HCT116 (cell line): ENCODE data around the gene CSNK1E. TPM values are rescaled to one million over a fixed set of nuclear protein-coding genes. Genes with fewer than 3 reads are reported as not detected.
A peak's percentile ranks its signal among the peaks of the same experiment; 100 is the strongest.

Experiments
- ATAC-seq: fragments of 200-7000 bp; cut with Tn5 transposase; 2 replicates; pipeline ENCODE4 v1.9.1; 2020; ENCODE audit warnings: mild to moderate bottlenecking, moderate library complexity
- BruUV-seq: library from RNA; stranded (reverse); fragments of 400-500 nt; replicated peaks from 2 replicates; lab custom pipeline; 2021; lab: Mats Ljungman, UMichigan
- CTCF ChIA-PET: fragments of 300-600 bp; sonication (Branson Sonifier 250); formaldehyde crosslinking; loops from one replicate; lab custom pipeline; 2021; ENCODE audit warnings: antibody characterized with exemption; lab: Charles Lee
- POLR2A ChIA-PET: fragments of 300-600, 350-600 bp; sonication (Branson Sonifier 250); formaldehyde crosslinking; loops from one replicate; lab custom pipeline; 2021; ENCODE audit warnings: antibody characterized with exemption; lab: Charles Lee
- RAD21 ChIA-PET, 2 experiments: fragments of 300-600 bp; sonication (Branson Sonifier 250); formaldehyde crosslinking; loops; one replicate each; lab custom pipeline; 2023; ENCODE audit warnings: low total read pairs in 2 of 2; ENCODE audit not compliant: uncharacterized antibody in 2 of 2, unreplicated experiment in 2 of 2, low non-redundant PET in 1 of 2; lab: Charles Lee
- DNase-seq: peaks from one replicate; pipeline ENCODE4 v3.0.0-alpha.2; 2010; ENCODE audit warnings: low read depth, low spot score
- H2AFZ ChIP-seq: fragments of 200-600 bp; shearing (Covaris generic), sonication (generic); 2 replicates; pipeline ENCODE4 v1.6.1; 2017; ENCODE audit warnings: low read depth, mixed run types, mixed read lengths, antibody characterized with exemption, low read length; ENCODE audit not compliant: poor library complexity, severe bottlenecking
- H3K27ac ChIP-seq: 2 replicates; pipeline ENCODE4 v1.5.1; 2012; ENCODE audit warnings: low read depth, low read length
- H3K27me3 ChIP-seq: fragments of 200-600 bp; sonication (generic); 2 replicates; pipeline ENCODE4 v1.6.1; 2016; ENCODE audit warnings: mixed run types, low read length, mixed read lengths; ENCODE audit not compliant: insufficient read depth
- H3K36me3 ChIP-seq, 2 experiments: fragments of 200-500 bp in 1 of 2; fragments of 200-600 bp in 1 of 2; sonication (Bioruptor generic) in 1 of 2; sonication (generic) in 1 of 2; 2 replicates each; pipeline versions ENCODE4 v1.5.1 to v1.6.1; 2014 to 2016; ENCODE audit warnings: low read length in 2 of 2, inconsistent platforms in 1 of 2, mixed read lengths in 1 of 2, mixed run types in 1 of 2; ENCODE audit not compliant: insufficient read depth in 2 of 2, control insufficient read depth in 1 of 2
- H3K4me1 ChIP-seq, 2 experiments: fragments of 200-600 bp in 1 of 2; sonication (generic) in 1 of 2; 2 replicates each; pipeline versions ENCODE4 v1.5.1 to v1.6.1; 2012 to 2017; ENCODE audit warnings: low read length in 2 of 2, inconsistent platforms in 1 of 2, mild to moderate bottlenecking in 1 of 2, mixed read lengths in 1 of 2, mixed run types in 1 of 2, moderate library complexity in 1 of 2; ENCODE audit not compliant: insufficient read depth in 2 of 2, control insufficient read depth in 1 of 2
- H3K4me2 ChIP-seq: fragments of 200-600 bp; sonication (generic); 2 replicates; pipeline ENCODE4 v1.6.1; 2017; ENCODE audit warnings: mixed run types, low read length, mixed read lengths
- H3K4me3 ChIP-seq, 2 experiments: fragments of 200-600 bp in 1 of 2; sonication (generic) in 1 of 2; replicated peaks in 1 of 2; 2 replicates each; pipeline ENCODE4 v1.5.1; 2011 to 2016; ENCODE audit warnings: low read length in 2 of 2, control low read depth in 1 of 2, low read depth in 1 of 2, mild to moderate bottlenecking in 1 of 2, mixed read lengths in 1 of 2, mixed run types in 1 of 2
- H3K79me2 ChIP-seq: fragments of 200-600 bp; sonication (generic); 2 replicates; pipeline ENCODE4 v1.6.1; 2017; ENCODE audit warnings: mild to moderate bottlenecking, mixed run types, low read length, moderate library complexity, mixed read lengths; ENCODE audit not compliant: insufficient read depth
- H3K9ac ChIP-seq: fragments of 200-600 bp; sonication (generic); 2 replicates; pipeline ENCODE4 v1.6.1; 2016; ENCODE audit warnings: low read length, mixed read lengths
- H3K9me2 ChIP-seq: fragments of 200-600 bp; sonication (generic), shearing (Covaris generic); 2 replicates; pipeline ENCODE4 v1.6.1; 2017; ENCODE audit warnings: mixed run types, mild to moderate bottlenecking, moderate library complexity; ENCODE audit not compliant: insufficient read depth
- H3K9me3 ChIP-seq, 2 experiments: fragments of 200-500 bp in 1 of 2; fragments of 200-600 bp in 1 of 2; sonication (Bioruptor generic) in 1 of 2; sonication (generic) in 1 of 2; 2 replicates each; pipeline ENCODE4 v1.6.1; 2014 to 2017; ENCODE audit warnings: low read length in 2 of 2, mixed read lengths in 2 of 2, inconsistent platforms in 1 of 2, low read depth in 1 of 2, mild to moderate bottlenecking in 1 of 2, mixed run types in 1 of 2, moderate library complexity in 1 of 2; ENCODE audit not compliant: control insufficient read depth in 1 of 2, insufficient read depth in 1 of 2
- H4K20me1 ChIP-seq: fragments of 200-600 bp; sonication (generic), shearing (Covaris generic); 2 replicates; pipeline ENCODE4 v1.6.1; 2017; ENCODE audit warnings: mixed run types, mild to moderate bottlenecking, moderate library complexity; ENCODE audit not compliant: insufficient read depth
- CBX3 ChIP-seq: IDR thresholded peaks from 2 replicates; pipeline ENCODE4 v1.6.1; 2012; ENCODE audit warnings: low read depth
- CTCF ChIP-seq, 3 experiments: fragments of 200-600 bp in 1 of 3; sonication (generic) in 1 of 3; IDR thresholded peaks in 2 of 3; conservative IDR thresholded peaks in 1 of 3; 2 replicates each; pipeline ENCODE4 v1.5.1; 2012 to 2017; ENCODE audit warnings: low read depth in 2 of 3, low read length in 2 of 3, antibody characterized with exemption in 1 of 3, borderline replicate concordance in 1 of 3, control low read depth in 1 of 3, mild to moderate bottlenecking in 1 of 3, mixed read lengths in 1 of 3, mixed run types in 1 of 3, moderate library complexity in 1 of 3; ENCODE audit not compliant: insufficient read depth in 1 of 3
- EZH2 ChIP-seq: fragments of 200-600 bp; sonication (generic); IDR thresholded peaks from 2 replicates; pipeline ENCODE4 v1.6.1; 2017; ENCODE audit warnings: antibody characterized with exemption, mixed run types
- EZH2phosphoT487 ChIP-seq: fragments of 200-600 bp; IDR thresholded peaks from 2 replicates; pipeline ENCODE4 v1.6.1; 2018; ENCODE audit warnings: antibody characterized with exemption, borderline replicate concordance
- FOSL1 ChIP-seq: IDR thresholded peaks from 2 replicates; pipeline ENCODE4 v1.6.1; 2012; ENCODE audit warnings: low read depth
- POLR2AphosphoS5 ChIP-seq: IDR thresholded peaks from 2 replicates; pipeline ENCODE4 v1.6.1; 2011; ENCODE audit warnings: mild to moderate bottlenecking, low read depth, low read length, moderate library complexity
- RAD21 ChIP-seq: IDR thresholded peaks from 2 replicates; pipeline ENCODE4 v1.6.1; 2012; ENCODE audit warnings: low read depth, mild to moderate bottlenecking
- SP1 ChIP-seq: IDR thresholded peaks from 2 replicates; pipeline ENCODE4 v1.6.1; 2012; ENCODE audit warnings: low read depth
- SRF ChIP-seq: IDR thresholded peaks from 2 replicates; pipeline ENCODE4 v1.6.1; 2012; ENCODE audit warnings: low read depth
- TCF7L2 ChIP-seq: IDR thresholded peaks from 2 replicates; pipeline ENCODE4 v1.7.0; 2011; ENCODE audit warnings: borderline replicate concordance, inconsistent platforms; ENCODE audit not compliant: insufficient read depth, insufficient read length; ENCODE audit errors: extremely low read depth
- YY1 ChIP-seq: IDR thresholded peaks from 2 replicates; pipeline ENCODE4 v1.6.1; 2011; ENCODE audit warnings: low read length, low read depth, moderate library complexity, mild to moderate bottlenecking; ENCODE audit not compliant: insufficient replicate concordance; ENCODE audit errors: extremely low read depth
- ZFX ChIP-seq: fragments of 450-650 bp; IDR thresholded peaks from 2 replicates; pipeline ENCODE4 v1.6.1; 2017
- intact Hi-C: fragments of 100-400 bp; cut with micrococcal nuclease; formaldehyde crosslinking; loops from 2 replicates; pipeline ENCODE4 v1.10.0; 2022
- total RNA-seq: library from RNA; stranded (reverse); gene quantifications from one replicate; pipeline ENCODE4 v1.2.1, GENCODE V29; 2021; ENCODE audit not compliant: unreplicated experiment

Gene CSNK1E
- total RNA-seq, 1 experiment from 2014 or later, result 190 TPM

DNA sequence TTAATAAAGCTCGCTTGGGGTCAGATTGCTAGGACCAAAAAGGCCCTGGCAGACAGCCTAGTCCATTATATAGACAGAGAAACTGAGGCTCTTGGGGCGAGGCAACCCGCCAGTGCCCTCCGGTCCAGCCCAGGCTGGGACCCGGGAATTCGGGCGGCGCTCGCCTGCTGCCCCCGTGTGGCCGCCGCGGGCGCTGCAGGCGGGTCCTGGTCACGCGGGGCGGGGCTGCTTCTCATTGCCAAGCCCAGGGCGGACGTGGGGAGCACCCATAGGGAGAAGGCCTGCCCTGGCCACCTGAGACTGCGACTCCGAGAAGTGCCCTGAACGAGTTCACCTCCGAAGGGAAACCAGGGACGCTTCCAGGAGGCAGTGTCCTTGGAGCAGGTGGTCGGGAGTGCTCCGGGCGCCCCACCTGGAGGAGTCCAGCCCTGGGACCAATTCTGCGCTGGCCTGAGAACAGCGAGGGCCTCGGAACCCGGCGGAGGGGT is 36.0 kb upstream of the CSNK1E start:
- H3K4me3 ChIP-seq, result no peak overlapping the region
- no peaks in the 10 kb centered on the region for H3K79me2 ChIP-seq
- ChIA-PET POLR2A (no interaction called here), RAD21 (interaction anchor here in 1 of 2 experiments (0.5 kb wide), 1 partner anchor 14 kb away, joined by 3 read pairs; no protein-coding TSS in a partner anchor), CTCF (no interaction called here)
- no peak overlapping the region for H3K9ac ChIP-seq
- ATAC-seq (peak; percentile 90), DNase-seq (peak; percentile 8)
- intact Hi-C loops, result loop anchor here (1.0 to 2.0 kb wide), 3 partner anchors 220 to 301 kb away; no protein-coding TSS in a partner anchor
- H3K27ac ChIP-seq, result no peak overlapping the region
- H3K9me3 ChIP-seq, result no peaks in the 10 kb centered on the region
- H2AFZ ChIP-seq, result no peak overlapping the region
- no peak overlapping the region for H3K4me2 ChIP-seq
- TF ChIP-seq SRF (no peak), CTCF (IDR thresholded peaks at IDR 0.05 in 2 of 3, conservative IDR thresholded peaks at IDR 0.05 in 1 of 3; ENCODE audit: borderline replicate concordance in 1 of 3, insufficient read depth in 1 of 3, low read depth in 2 of 3, low read length in 2 of 3) (peak; percentile 81 to 96 (median 94)), CBX3 (no peak), POLR2AphosphoS5 (peak; percentile 30; the same call in 1 of the 2 replicates), FOSL1 (no peak), EZH2 (no peak), TCF7L2 (no peak), RAD21 (peak; percentile 90), EZH2phosphoT487 (no peak), ZFX (no peak), YY1 (peak; percentile 16), SP1 (no peak)
- H3K27me3 ChIP-seq, result no peaks in the 10 kb centered on the region
- H3K36me3 ChIP-seq, result no peaks in the 10 kb centered on the region
- H3K9me2 ChIP-seq, result no peaks in the 10 kb centered on the region
- BruUV-seq, result no TSS peak
- peaks cover 0 to 6% of the 10 kb centered on the region in 2 experiments; a peak in 1 of 4 replicates for H3K4me1 ChIP-seq
- H4K20me1 ChIP-seq, result no peaks in the 10 kb centered on the region
